ENCODE results near the gene COL6A1.

Gene COL6A1

GRCh38 chr21:45972716-45973474 is 8.7 kb upstream of the COL6A1 start:
- no peak for TF ChIP-seq EZH2phosphoT487 (IDR thresholded peaks at IDR 0.05; ENCODE audit: borderline replicate concordance, low read length)
- no peak for TF ChIP-seq CTCF (IDR thresholded peaks at IDR 0.05; ENCODE audit: low read depth, low read length, poor library complexity, severe bottlenecking)
- H3F3A ChIP-seq (ENCODE audit: control insufficient read depth, insufficient read depth), result no peaks in the 10 kb centered on the region
- no peaks in the 10 kb centered on the region for H3K79me2 ChIP-seq (ENCODE audit: control insufficient read depth, low read length)
- no peaks in the 10 kb centered on the region for H3K4me1 ChIP-seq (ENCODE audit: control insufficient read depth, low read length)
- H3K9me3 ChIP-seq (ENCODE audit: control insufficient read depth, insufficient read depth, low read length), result no peaks in the 10 kb centered on the region
- no peaks in the 10 kb centered on the region for H3K36me3 ChIP-seq (ENCODE audit: control insufficient read depth, low read length)
- no peak overlapping the region for H3K4me3 ChIP-seq (ENCODE audit: low read length)
- no peak overlapping the region for H3K4me2 ChIP-seq (ENCODE audit: low read length)
- H3K9me2 ChIP-seq (replicated peaks; ENCODE audit: control insufficient read depth, low read length), result no peaks in the 10 kb centered on the region
- H3K27ac ChIP-seq (ENCODE audit: low read depth, low read length), result no peak overlapping the region
- peaks cover 15% of the 10 kb centered on the region for H3K27me3 ChIP-seq (ENCODE audit: control insufficient read depth, low read length)
- H4K20me1 ChIP-seq (ENCODE audit: control insufficient read depth, insufficient read depth, low read depth, low read length), result no peaks in the 10 kb centered on the region

GRCh38 chr21:45973475-45974072 is 8.0 kb upstream of the COL6A1 start:
- no peaks in the 10 kb centered on the region for H3K79me2 ChIP-seq (ENCODE audit: control insufficient read depth, low read length)
- H3K4me1 ChIP-seq (ENCODE audit: control insufficient read depth, low read length), result no peaks in the 10 kb centered on the region
- H3K4me3 ChIP-seq (ENCODE audit: low read length), result no peak overlapping the region
- H3K27ac ChIP-seq (ENCODE audit: low read depth, low read length), result no peak overlapping the region
- no peaks in the 10 kb centered on the region for H4K20me1 ChIP-seq (ENCODE audit: control insufficient read depth, insufficient read depth, low read depth, low read length)
- peak overlapping the region; percentile 36; the same call in 1 of the 2 replicates for H3K4me2 ChIP-seq (ENCODE audit: low read length)
- no peaks in the 10 kb centered on the region for H3K9me2 ChIP-seq (replicated peaks; ENCODE audit: control insufficient read depth, low read length)
- H3K36me3 ChIP-seq (ENCODE audit: control insufficient read depth, low read length), result no peaks in the 10 kb centered on the region
- H3K27me3 ChIP-seq (ENCODE audit: control insufficient read depth, low read length), result peaks cover 15% of the 10 kb centered on the region
- TF ChIP-seq EZH2phosphoT487 (IDR thresholded peaks at IDR 0.05; ENCODE audit: borderline replicate concordance, low read length) (no peak), CTCF (IDR thresholded peaks at IDR 0.05; ENCODE audit: low read depth, low read length, poor library complexity, severe bottlenecking) (peak; percentile 61)
- no peaks in the 10 kb centered on the region for H3K9me3 ChIP-seq (ENCODE audit: control insufficient read depth, insufficient read depth, low read length)
- H3F3A ChIP-seq (ENCODE audit: control insufficient read depth, insufficient read depth), result no peaks in the 10 kb centered on the region

- Histone ChIP-seq H3K27me3 (ENCODE audit: control insufficient read depth, low read length) (peaks cover 15% of the 10 kb centered on the region), H3K79me2 (ENCODE audit: control insufficient read depth, low read length) (no peaks in the 10 kb centered on the region), H3K9me3 (ENCODE audit: control insufficient read depth, insufficient read depth, low read length) (no peaks in the 10 kb centered on the region), H4K20me1 (ENCODE audit: control insufficient read depth, insufficient read depth, low read depth, low read length) (no peaks in the 10 kb centered on the region), H3K27ac (ENCODE audit: low read depth, low read length) (no peak overlapping the region), H3K4me1 (ENCODE audit: control insufficient read depth, low read length) (no peaks in the 10 kb centered on the region), H3K4me2 (ENCODE audit: low read length) (peak overlapping the region; percentile 36; the same call in 1 of the 2 replicates), H3K36me3 (ENCODE audit: control insufficient read depth, low read length) (no peaks in the 10 kb centered on the region), H3K4me3 (ENCODE audit: low read length) (no peak overlapping the region), H3K9me2 (replicated peaks; ENCODE audit: control insufficient read depth, low read length) (no peaks in the 10 kb centered on the region), H3F3A (ENCODE audit: control insufficient read depth, insufficient read depth) (no peaks in the 10 kb centered on the region)
- TF ChIP-seq EZH2phosphoT487 (IDR thresholded peaks at IDR 0.05; ENCODE audit: borderline replicate concordance, low read length), result no peak
- no peak for TF ChIP-seq CTCF (IDR thresholded peaks at IDR 0.05; ENCODE audit: low read depth, low read length, poor library complexity, severe bottlenecking)
Measured at GRCh38 chr21:45974073-45975019, 7.2 kb upstream of the COL6A1 start.

Measured in DOHH2 (cell line).